22Rv1 (cell line): ENCODE measurements around the gene GTF2A1.

Experiments
- CTCF ChIP-seq: fragments of 450-650 bp; IDR thresholded peaks from 2 replicates; pipeline ENCODE4 v1.5.1; 2017; ENCODE audit warnings: mild to moderate bottlenecking
- ZFX ChIP-seq: fragments of 450-650 bp; IDR thresholded peaks from 2 replicates; pipeline ENCODE4 v1.6.1; 2017; ENCODE audit warnings: antibody characterized with exemption, borderline replicate concordance

- no peak for TF ChIP-seq CTCF
- no peak for TF ChIP-seq ZFX
These were observed 22.1 kb downstream of the GTF2A1 start for GRCh38 chr14:81198651-81199050.
